ENCODE data around the gene NACA.

- TF ChIP-seq JUND (IDR thresholded peaks at IDR 0.05) (no peak), IRF3 (IDR thresholded peaks at IDR 0.05; ENCODE audit: low read depth, low read length) (no peak), CTCF (IDR thresholded peaks at IDR 0.05) (no peak), MAX (IDR thresholded peaks at IDR 0.05; ENCODE audit: low read depth) (no peak), USF1 (IDR thresholded peaks at IDR 0.05; ENCODE audit: borderline replicate concordance, low read depth) (no peak), YY1 (IDR thresholded peaks at IDR 0.05; ENCODE audit: low read depth) (no peak), EZH2phosphoT487 (IDR thresholded peaks at IDR 0.05; ENCODE audit: borderline replicate concordance, low read depth) (no peak), SMC3 (IDR thresholded peaks at IDR 0.05; ENCODE audit: low read depth, low read length) (no peak), ZBTB33 (IDR thresholded peaks at IDR 0.05; ENCODE audit: borderline replicate concordance, low read depth) (no peak), RCOR1 (IDR thresholded peaks at IDR 0.05; ENCODE audit: low read length) (no peak)
These were observed 36.3 kb downstream of the NACA start for GRCh38 chr12:56688846-56689109.
